ENCODE results near the gene PRAC1.

- TF ChIP-seq POLR2A (IDR thresholded peaks at IDR 0.05; ENCODE audit: control extremely low read depth in 1 of 2, low read depth in 2 of 2, low read length in 2 of 2), result no peak
- TF ChIP-seq SRF (IDR thresholded peaks at IDR 0.05; ENCODE audit: low read depth, low read length), result no peak
- no peak for TF ChIP-seq CTCF (IDR thresholded peaks at IDR 0.05; ENCODE audit: control extremely low read depth in 1 of 3, insufficient read depth in 1 of 3, low read depth in 1 of 3, low read length in 3 of 3)
Measured at GRCh38 chr17:48757524-48757961, 35.2 kb upstream of the PRAC1 start.
